ENCODE results near the gene PRRT3.

PRRT3 gene

GRCh38 chr3:9951962-9952805 is at the start of gene PRRT3:
TSS of gene PRRT3 (minus strand) at chr3:9952408. CDS start at chr3:9950115, 2,293 bp downstream.
- no peak for FAIRE-seq

- FAIRE-seq, result no peak
Observed at GRCh38 chr3:10000686-10001085, 48.5 kb upstream of the PRRT3 start.

GRCh38 chr3:9994086-9994844 is 42.1 kb upstream of the PRRT3 start:
- no peak for FAIRE-seq

- FAIRE-seq, result no peak
Observed at GRCh38 chr3:9986230-9986725, 34.1 kb upstream of the PRRT3 start.

- FAIRE-seq, result no peak
Observed at GRCh38 chr3:9980251-9980650, 28.0 kb upstream of the PRRT3 start.

GRCh38 chr3:9978710-9979305 is 26.6 kb upstream of the PRRT3 start:
- no peak for FAIRE-seq

- FAIRE-seq, result peak; percentile 13
Observed at GRCh38 chr3:9976721-9977709, 24.8 kb upstream of the PRRT3 start.

GRCh38 chr3:9970020-9970652 is 17.9 kb upstream of the PRRT3 start:
- FAIRE-seq, result no peak

- no peak for FAIRE-seq
Observed at GRCh38 chr3:9969632-9970019, 17.4 kb upstream of the PRRT3 start.

GRCh38 chr3:9966841-9967240 is 14.6 kb upstream of the PRRT3 start:
- FAIRE-seq, result no peak

- no peak for FAIRE-seq
Observed at GRCh38 chr3:9965200-9965875, 13.1 kb upstream of the PRRT3 start.

- FAIRE-seq, result no peak
Observed at GRCh38 chr3:9957214-9957613, 5.0 kb upstream of the PRRT3 start.

- no peak for FAIRE-seq
Observed at GRCh38 chr3:9955611-9956352, 3.6 kb upstream of the PRRT3 start.

GRCh38 chr3:9955067-9955502 is 2.9 kb upstream of the PRRT3 start:
- FAIRE-seq, result no peak

GRCh38 chr3:9951598-9951961 is 628 bp downstream of the PRRT3 start:
- no peak for FAIRE-seq

- FAIRE-seq, result no peak
Observed at GRCh38 chr3:9951126-9951525, 1.1 kb downstream of the PRRT3 start.

GRCh38 chr3:9949626-9950025 is 2.6 kb downstream of the PRRT3 start:
- FAIRE-seq, result no peak

GRCh38 chr3:9949115-9949514 is 3.1 kb downstream of the PRRT3 start:
- FAIRE-seq, result no peak

GRCh38 chr3:9948586-9948985 is 3.6 kb downstream of the PRRT3 start:
- no peak for FAIRE-seq
